ENCODE data around the gene CENPM.

CENPM gene

DNA sequence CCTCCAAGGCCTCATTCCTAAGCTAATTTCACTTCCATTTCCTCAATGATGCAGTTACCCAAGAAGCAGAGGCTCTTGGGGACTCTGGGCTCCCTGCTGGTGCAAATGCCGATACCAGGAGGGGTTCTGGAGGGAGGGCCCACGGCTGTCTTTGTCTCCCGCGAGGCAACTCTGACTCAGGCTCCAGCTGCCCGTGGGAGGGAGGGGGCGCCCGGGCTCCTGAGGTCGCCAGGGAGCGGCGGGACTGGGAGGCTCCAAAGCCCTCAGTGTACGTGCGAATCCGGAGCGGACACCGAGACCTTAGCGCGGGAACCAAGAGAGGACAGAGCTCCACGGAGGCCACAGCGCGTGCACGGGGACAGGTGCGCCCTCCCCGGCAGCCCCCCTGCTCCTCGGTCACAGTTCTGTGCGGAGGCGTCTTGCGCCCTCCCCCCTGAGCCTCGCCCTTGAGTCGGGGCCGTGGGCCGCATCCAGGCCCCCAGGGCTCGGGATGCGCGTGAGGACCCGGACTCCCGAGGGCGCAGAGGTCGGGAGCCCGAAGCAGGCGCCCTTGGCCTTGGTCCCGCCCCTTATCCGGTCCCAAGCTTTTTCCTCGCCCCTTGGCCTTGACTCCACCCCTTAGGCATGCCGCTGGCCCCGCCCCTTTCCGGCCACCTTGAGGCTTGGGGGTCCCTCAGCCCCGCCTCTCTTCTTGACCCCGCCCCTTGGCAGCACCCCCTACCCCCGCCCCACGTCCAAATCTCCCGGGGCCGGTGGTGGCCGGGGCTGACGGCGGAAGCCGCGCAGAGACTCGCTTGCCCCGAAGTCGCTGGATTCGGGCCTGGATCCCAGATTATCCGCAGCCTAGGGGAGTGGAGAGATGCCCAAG is 27.4 kb downstream of the CENPM start:
- no peaks in the 10 kb centered on the region for H3K9me3 ChIP-seq (ENCODE audit: insufficient read depth, low read length)
- peak overlapping the region; percentile 60 for H3K9ac ChIP-seq (ENCODE audit: low read length)
- no peaks in the 10 kb centered on the region for H4K20me1 ChIP-seq (ENCODE audit: low read depth, low read length)
- no peaks in the 10 kb centered on the region for H3K9me2 ChIP-seq (replicated peaks; ENCODE audit: insufficient read depth, low read length)
- no peak overlapping the region for H2AFZ ChIP-seq (ENCODE audit: low read depth, low read length, severe bottlenecking)
- no peak for TF ChIP-seq EZH2phosphoT487 (conservative IDR thresholded peaks at IDR 0.05; ENCODE audit: low read length)
- TF ChIP-seq, protein P1, sequence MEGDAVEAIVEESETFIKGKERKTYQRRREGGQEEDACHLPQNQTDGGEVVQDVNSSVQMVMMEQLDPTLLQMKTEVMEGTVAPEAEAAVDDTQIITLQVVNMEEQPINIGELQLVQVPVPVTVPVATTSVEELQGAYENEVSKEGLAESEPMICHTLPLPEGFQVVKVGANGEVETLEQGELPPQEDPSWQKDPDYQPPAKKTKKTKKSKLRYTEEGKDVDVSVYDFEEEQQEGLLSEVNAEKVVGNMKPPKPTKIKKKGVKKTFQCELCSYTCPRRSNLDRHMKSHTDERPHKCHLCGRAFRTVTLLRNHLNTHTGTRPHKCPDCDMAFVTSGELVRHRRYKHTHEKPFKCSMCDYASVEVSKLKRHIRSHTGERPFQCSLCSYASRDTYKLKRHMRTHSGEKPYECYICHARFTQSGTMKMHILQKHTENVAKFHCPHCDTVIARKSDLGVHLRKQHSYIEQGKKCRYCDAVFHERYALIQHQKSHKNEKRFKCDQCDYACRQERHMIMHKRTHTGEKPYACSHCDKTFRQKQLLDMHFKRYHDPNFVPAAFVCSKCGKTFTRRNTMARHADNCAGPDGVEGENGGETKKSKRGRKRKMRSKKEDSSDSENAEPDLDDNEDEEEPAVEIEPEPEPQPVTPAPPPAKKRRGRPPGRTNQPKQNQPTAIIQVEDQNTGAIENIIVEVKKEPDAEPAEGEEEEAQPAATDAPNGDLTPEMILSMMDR (IDR thresholded peaks at IDR 0.05; ENCODE audit: insufficient read depth, low read length, poor library complexity, severe bottlenecking) = no peak
- H3K4me3 ChIP-seq (ENCODE audit: insufficient read depth, low read length, poor library complexity, severe bottlenecking) = peak overlapping the region; percentile 37
- no peaks in the 10 kb centered on the region; the same call in 1 of the 2 replicates for H3K36me3 ChIP-seq (ENCODE audit: low read length)
- peaks cover 13% of the 10 kb centered on the region; the same call in 1 of the 2 replicates for H3K79me2 ChIP-seq (ENCODE audit: insufficient read depth, low read length)
- H3F3A ChIP-seq (ENCODE audit: insufficient read depth) = peaks cover 52% of the 10 kb centered on the region
- no peaks in the 10 kb centered on the region for H3K27me3 ChIP-seq (ENCODE audit: low read length)
- H3K4me2 ChIP-seq (ENCODE audit: low read depth, low read length, poor library complexity, severe bottlenecking) = peak overlapping the region; percentile 78
- H3K27ac ChIP-seq (ENCODE audit: low read depth, low read length) = peak overlapping the region; percentile 94

DNA sequence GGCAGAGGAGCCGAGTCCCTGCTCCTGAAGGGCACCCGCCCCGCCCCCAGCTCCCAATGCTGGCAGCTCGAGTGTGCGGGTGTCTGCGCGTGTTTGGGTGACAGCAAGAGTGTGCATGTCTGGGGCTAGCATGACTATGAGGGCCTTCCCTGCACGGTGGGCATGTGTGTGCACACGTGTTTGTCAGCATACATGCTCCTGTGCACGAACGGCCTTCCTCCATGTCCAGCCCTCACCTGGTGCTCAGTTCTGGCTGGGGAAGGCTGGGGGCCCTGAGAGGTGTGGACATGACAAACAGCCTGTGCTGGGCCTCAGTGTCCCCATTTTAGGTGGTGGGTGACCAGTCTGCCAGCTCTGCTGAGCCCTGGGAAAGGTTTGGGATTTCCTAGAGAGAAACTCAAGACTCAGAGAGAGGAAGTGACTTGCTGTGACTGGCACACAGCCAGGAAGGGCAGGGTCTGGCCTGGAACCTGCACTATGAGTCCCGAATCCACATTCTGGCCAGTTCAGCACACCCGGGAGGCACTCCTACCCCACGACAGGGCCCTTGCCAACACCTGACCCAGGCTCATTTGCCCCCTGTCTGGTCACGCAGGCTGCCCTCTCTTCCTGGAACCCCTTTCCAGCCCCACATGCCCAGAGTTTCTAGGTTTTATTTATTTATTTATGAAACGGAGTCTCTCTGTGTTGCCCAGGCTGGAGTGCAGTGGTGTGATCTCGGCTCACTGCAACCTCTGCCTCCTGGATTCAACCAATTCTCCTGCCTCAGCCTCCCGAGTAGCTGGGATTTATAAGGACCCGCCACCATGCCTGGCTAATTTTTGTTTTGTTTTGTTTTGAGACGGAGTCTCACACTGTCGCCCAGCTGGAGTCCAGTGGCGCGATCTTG is 28.8 kb downstream of the CENPM start:
- no peaks in the 10 kb centered on the region for H3K27me3 ChIP-seq (ENCODE audit: low read length)
- TF ChIP-seq, protein P1 (IDR thresholded peaks at IDR 0.05; ENCODE audit: insufficient read depth, low read length, poor library complexity, severe bottlenecking) = no peak
- no peak for TF ChIP-seq EZH2phosphoT487 (conservative IDR thresholded peaks at IDR 0.05; ENCODE audit: low read length)
- H2AFZ ChIP-seq (ENCODE audit: low read depth, low read length, severe bottlenecking) = no peak overlapping the region
- H3K4me2 ChIP-seq (ENCODE audit: low read depth, low read length, poor library complexity, severe bottlenecking) = no peak overlapping the region
- no peak overlapping the region for H3K9ac ChIP-seq (ENCODE audit: low read length)
- no peaks in the 10 kb centered on the region for H4K20me1 ChIP-seq (ENCODE audit: low read depth, low read length)
- H3K9me3 ChIP-seq (ENCODE audit: insufficient read depth, low read length) = no peaks in the 10 kb centered on the region
- H3K9me2 ChIP-seq (replicated peaks; ENCODE audit: insufficient read depth, low read length) = no peaks in the 10 kb centered on the region
- H3K36me3 ChIP-seq (ENCODE audit: low read length) = no peaks in the 10 kb centered on the region
- no peak overlapping the region for H3K27ac ChIP-seq (ENCODE audit: low read depth, low read length)
- peaks cover 43% of the 10 kb centered on the region for H3F3A ChIP-seq (ENCODE audit: insufficient read depth)
- H3K79me2 ChIP-seq (ENCODE audit: insufficient read depth, low read length) = peaks cover 4% of the 10 kb centered on the region; the same call in 1 of the 2 replicates
- H3K4me3 ChIP-seq (ENCODE audit: insufficient read depth, low read length, poor library complexity, severe bottlenecking) = no peak overlapping the region

DNA sequence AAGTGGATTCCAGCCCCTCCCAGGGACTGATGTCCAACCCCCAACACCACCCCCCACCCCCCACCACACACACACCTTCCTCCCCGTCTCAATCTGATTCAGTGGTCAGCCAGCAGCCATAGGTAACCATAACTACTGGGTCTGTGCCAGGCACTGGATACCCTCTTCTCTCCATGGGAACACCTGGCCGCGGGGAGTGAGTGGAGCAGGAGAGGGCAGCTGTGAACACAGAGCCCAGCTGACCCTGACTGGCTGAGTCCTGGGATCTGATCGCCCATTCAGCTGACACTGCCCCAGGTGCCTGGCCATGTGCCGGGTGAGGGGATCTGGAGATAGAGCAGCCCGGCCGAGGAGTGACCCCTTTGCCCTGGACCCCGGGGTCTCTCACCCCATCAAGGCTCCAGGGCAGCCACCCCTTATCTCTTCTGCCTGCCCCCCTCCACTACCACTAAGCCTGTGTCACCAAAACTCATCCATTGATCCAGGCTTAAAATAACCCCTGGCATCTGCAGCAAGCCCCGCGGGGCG is 29.5 kb downstream of the CENPM start:
- Histone ChIP-seq H3K9me3 (ENCODE audit: insufficient read depth, low read length) (no peaks in the 10 kb centered on the region), H4K20me1 (ENCODE audit: low read depth, low read length) (no peaks in the 10 kb centered on the region), H3K36me3 (ENCODE audit: low read length) (no peaks in the 10 kb centered on the region), H3K9me2 (replicated peaks; ENCODE audit: insufficient read depth, low read length) (no peaks in the 10 kb centered on the region), H3K4me3 (ENCODE audit: insufficient read depth, low read length, poor library complexity, severe bottlenecking) (no peak overlapping the region), H3K4me2 (ENCODE audit: low read depth, low read length, poor library complexity, severe bottlenecking) (no peak overlapping the region), H3K27me3 (ENCODE audit: low read length) (no peaks in the 10 kb centered on the region), H3K79me2 (ENCODE audit: insufficient read depth, low read length) (no peaks in the 10 kb centered on the region), H3K27ac (ENCODE audit: low read depth, low read length) (no peak overlapping the region), H2AFZ (ENCODE audit: low read depth, low read length, severe bottlenecking) (no peak overlapping the region), H3K9ac (ENCODE audit: low read length) (no peak overlapping the region), H3F3A (ENCODE audit: insufficient read depth) (peaks cover 42% of the 10 kb centered on the region)
- TF ChIP-seq EZH2phosphoT487 (conservative IDR thresholded peaks at IDR 0.05; ENCODE audit: low read length) = no peak
- TF ChIP-seq, protein P1 (IDR thresholded peaks at IDR 0.05; ENCODE audit: insufficient read depth, low read length, poor library complexity, severe bottlenecking) = no peak

All from SU-DHL-6 (cell line).